Liver (tissue), 9 donors: Measurements from ENCODE around the gene SLC44A1. TPM values are rescaled to one million over a fixed set of nuclear protein-coding genes. Genes with fewer than 3 reads are reported as not detected.

ENCODE experiments used
- DNase-seq: peaks from one replicate; pipeline ENCODE4 v3.0.0-alpha.2; 2017; ENCODE audit warnings: low spot score
- H3K27ac ChIP-seq, 2 donors: one replicate each; pipeline ENCODE4 v1.7.0; 2013; ENCODE audit warnings: inconsistent platforms in 2 of 2, low read length in 2 of 2, control low read depth in 1 of 2, low read depth in 1 of 2, mild to moderate bottlenecking in 1 of 2
- H3K27me3 ChIP-seq, 4 donors: one replicate each; pipeline versions ENCODE4 v1.6.1 to v1.7.0; 2013; ENCODE audit warnings: low read length in 3 of 4, inconsistent platforms in 1 of 4, mild to moderate bottlenecking in 1 of 4, moderate library complexity in 1 of 4; ENCODE audit not compliant: control insufficient read depth in 4 of 4, insufficient read depth in 4 of 4
- H3K36me3 ChIP-seq, 4 donors: one replicate each; pipeline versions ENCODE4 v1.6.1 to v1.7.0; 2013; ENCODE audit warnings: low read length in 3 of 4, mild to moderate bottlenecking in 3 of 4, low read depth in 1 of 4, moderate library complexity in 1 of 4; ENCODE audit not compliant: control insufficient read depth in 4 of 4, insufficient read depth in 3 of 4
- H3K4me1 ChIP-seq, 4 donors: one replicate each; pipeline versions ENCODE4 v1.6.1 to v1.7.0; 2013; ENCODE audit warnings: low read length in 3 of 4, mild to moderate bottlenecking in 3 of 4, moderate library complexity in 1 of 4; ENCODE audit not compliant: control insufficient read depth in 4 of 4, insufficient read depth in 4 of 4
- H3K4me3 ChIP-seq, 3 donors: one replicate each; pipeline versions ENCODE4 v1.6.1 to v1.7.0; 2013; ENCODE audit warnings: low read length in 3 of 3, control low read depth in 1 of 3, low read depth in 1 of 3, mild to moderate bottlenecking in 1 of 3
- H3K9ac ChIP-seq, 2 donors: one replicate each; pipeline ENCODE4 v1.7.0; 2013; ENCODE audit warnings: low read length in 2 of 2, mild to moderate bottlenecking in 2 of 2, moderate library complexity in 2 of 2, control low read depth in 1 of 2, low read depth in 1 of 2
- H3K9me3 ChIP-seq, 4 donors: one replicate each; pipeline versions ENCODE4 v1.6.1 to v1.7.0; 2013; ENCODE audit warnings: low read length in 3 of 4; ENCODE audit not compliant: control insufficient read depth in 4 of 4
- EGR1 ChIP-seq, 2 donors: IDR thresholded peaks; 2 replicates each; pipeline ENCODE4 v1.6.1; 2016 to 2018; ENCODE audit warnings: antibody characterized with exemption in 2 of 2, low read depth in 2 of 2
- FOXA1 ChIP-seq: IDR thresholded peaks from 2 replicates; pipeline ENCODE4 v1.6.1; 2016; ENCODE audit warnings: antibody characterized with exemption
- FOXA2 ChIP-seq: IDR thresholded peaks from 2 replicates; pipeline ENCODE4 v1.6.1; 2016; ENCODE audit warnings: antibody characterized with exemption
- GABPA ChIP-seq, 2 donors: IDR thresholded peaks in 1 of 2; conservative IDR thresholded peaks in 1 of 2; 2 replicates each; pipeline ENCODE4 v1.6.1; 2016; ENCODE audit warnings: antibody characterized with exemption in 2 of 2, mild to moderate bottlenecking in 1 of 2, moderate library complexity in 1 of 2
- HNF4A ChIP-seq, 2 donors: conservative IDR thresholded peaks; 2 replicates each; pipeline ENCODE4 v1.6.1; 2016; ENCODE audit warnings: antibody characterized with exemption in 2 of 2, mild to moderate bottlenecking in 2 of 2
- HNF4G ChIP-seq: IDR thresholded peaks from 2 replicates; pipeline ENCODE4 v1.6.1; 2016; ENCODE audit warnings: antibody characterized with exemption
- JUND ChIP-seq, 2 donors: IDR thresholded peaks; 2 replicates each; pipeline ENCODE4 v1.6.1; 2016; ENCODE audit warnings: antibody characterized with exemption in 2 of 2
- RAD21 ChIP-seq, 2 donors: IDR thresholded peaks; 2 replicates each; pipeline ENCODE4 v1.6.1; 2016; ENCODE audit warnings: antibody characterized with exemption in 2 of 2, mild to moderate bottlenecking in 2 of 2
- RXRA ChIP-seq, 2 donors: IDR thresholded peaks; 2 replicates each; pipeline ENCODE4 v1.6.1; 2017 to 2018; ENCODE audit warnings: antibody characterized with exemption in 2 of 2, mild to moderate bottlenecking in 1 of 2
- SP1 ChIP-seq: IDR thresholded peaks from 2 replicates; pipeline ENCODE4 v1.6.1; 2018; ENCODE audit warnings: antibody characterized with exemption, mild to moderate bottlenecking
- TAF1 ChIP-seq: conservative IDR thresholded peaks from 2 replicates; pipeline ENCODE4 v1.6.1; 2016; ENCODE audit warnings: antibody characterized with exemption, mild to moderate bottlenecking
- YY1 ChIP-seq: IDR thresholded peaks from 2 replicates; pipeline ENCODE4 v1.6.1; 2016; ENCODE audit warnings: antibody characterized with exemption, mild to moderate bottlenecking
- WGBS: extraction: QIAGEN DNeasy Blood & Tissue Kit; methylation state at CpG from one replicate; pipeline ENCODE4 v1.1.7; 2013; 5-methylcytosine and 5-hydroxymethylcytosine counted together
- polyA plus RNA-seq, 2 donors: library from polyadenylated mRNA; stranded (reverse) in 1 of 2; unstranded in 1 of 2; fragments of 200-250 nt in 1 of 2; fragments of >200 nt in 1 of 2; fragmentation: Nextera tagmentation in 1 of 2; extraction: Ambion mirVana in 1 of 2; gene quantifications; one replicate each; pipeline versions ENCODE4 v1.2.1 to v1.2.3, GENCODE V29; 2013 to 2015
- total RNA-seq, 2 donors: library from RNA; depleted of rRNA; stranded (reverse); fragments of >200 nt; gene quantifications; one replicate each; pipeline ENCODE4 v1.2.3, GENCODE V29; 2014
- TF ChIP-seq, protein P1 (sequence below): IDR thresholded peaks from 2 replicates; pipeline ENCODE4 v1.6.1; 2016; ENCODE audit warnings: antibody characterized with exemption
- TF ChIP-seq, protein P2 (sequence below): IDR thresholded peaks from 2 replicates; pipeline ENCODE4 v1.6.1; 2016; ENCODE audit warnings: antibody characterized with exemption
- TF ChIP-seq, protein P3 (sequence below): fragments of 150-350 bp; IDR thresholded peaks from 2 replicates; pipeline ENCODE4 v1.5.1; 2017; ENCODE audit warnings: improper control_type of control experiment, low read depth, low read length; ENCODE audit not compliant: missing input control
- TF ChIP-seq, protein P4 (sequence below): IDR thresholded peaks from 2 replicates; pipeline ENCODE4 v1.6.1; 2016; ENCODE audit warnings: antibody characterized with exemption
- TF ChIP-seq, protein P5 (sequence below): IDR thresholded peaks from 2 replicates; pipeline ENCODE4 v1.6.1; 2016; ENCODE audit warnings: antibody characterized with exemption, mild to moderate bottlenecking
- donor health status: healthy.
- donor health status: healthy.
- donor health status: healthy.
- donor health status: healthy.
- donor health status: healthy.

SLC44A1 gene
- total and polyA plus RNA-seq, 4 donors = 18.1 to 73.1 (median 53.1) TPM

DNA sequence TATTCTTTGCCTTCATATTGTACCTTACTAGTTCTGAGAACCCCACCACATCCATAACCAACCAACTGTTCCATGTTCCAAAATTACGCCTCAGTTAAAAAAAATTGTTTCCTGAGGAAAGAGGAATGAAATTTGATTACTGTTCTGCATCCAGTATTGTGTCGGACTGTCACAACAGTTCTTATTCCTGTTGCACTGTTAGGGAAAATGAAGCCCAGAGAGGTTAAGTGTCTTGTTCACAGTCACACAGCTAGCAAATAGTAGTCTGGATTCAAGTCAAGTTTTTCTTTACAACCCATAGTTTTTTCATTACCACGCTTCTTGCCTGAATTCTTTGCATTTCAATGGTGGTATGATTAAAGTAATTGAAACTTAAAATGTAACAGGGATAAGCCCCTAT is 207.7 kb downstream of the SLC44A1 start:
- peaks cover 0 to 13% (median 8%) of the 10 kb centered on the region in 4 donors for H3K4me1 ChIP-seq
- TF ChIP-seq RAD21 (IDR thresholded peaks at IDR 0.05) (no peak), HNF4G (no peak), TAF1 (no peak), HNF4A (conservative IDR thresholded peaks at IDR 0.05) (no peak), YY1 (no peak), GABPA (IDR thresholded peaks at IDR 0.05 in 1 of 2, conservative IDR thresholded peaks at IDR 0.05 in 1 of 2) (no peak), JUND (IDR thresholded peaks at IDR 0.05) (no peak), FOXA2 (no peak)
- TF ChIP-seq, protein P1, sequence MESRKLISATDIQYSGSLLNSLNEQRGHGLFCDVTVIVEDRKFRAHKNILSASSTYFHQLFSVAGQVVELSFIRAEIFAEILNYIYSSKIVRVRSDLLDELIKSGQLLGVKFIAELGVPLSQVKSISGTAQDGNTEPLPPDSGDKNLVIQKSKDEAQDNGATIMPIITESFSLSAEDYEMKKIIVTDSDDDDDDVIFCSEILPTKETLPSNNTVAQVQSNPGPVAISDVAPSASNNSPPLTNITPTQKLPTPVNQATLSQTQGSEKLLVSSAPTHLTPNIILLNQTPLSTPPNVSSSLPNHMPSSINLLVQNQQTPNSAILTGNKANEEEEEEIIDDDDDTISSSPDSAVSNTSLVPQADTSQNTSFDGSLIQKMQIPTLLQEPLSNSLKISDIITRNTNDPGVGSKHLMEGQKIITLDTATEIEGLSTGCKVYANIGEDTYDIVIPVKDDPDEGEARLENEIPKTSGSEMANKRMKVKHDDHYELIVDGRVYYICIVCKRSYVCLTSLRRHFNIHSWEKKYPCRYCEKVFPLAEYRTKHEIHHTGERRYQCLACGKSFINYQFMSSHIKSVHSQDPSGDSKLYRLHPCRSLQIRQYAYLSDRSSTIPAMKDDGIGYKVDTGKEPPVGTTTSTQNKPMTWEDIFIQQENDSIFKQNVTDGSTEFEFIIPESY = no peak
- TF ChIP-seq, protein P2, sequence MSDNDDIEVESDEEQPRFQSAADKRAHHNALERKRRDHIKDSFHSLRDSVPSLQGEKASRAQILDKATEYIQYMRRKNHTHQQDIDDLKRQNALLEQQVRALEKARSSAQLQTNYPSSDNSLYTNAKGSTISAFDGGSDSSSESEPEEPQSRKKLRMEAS = no peak
- TF ChIP-seq, protein P3, sequence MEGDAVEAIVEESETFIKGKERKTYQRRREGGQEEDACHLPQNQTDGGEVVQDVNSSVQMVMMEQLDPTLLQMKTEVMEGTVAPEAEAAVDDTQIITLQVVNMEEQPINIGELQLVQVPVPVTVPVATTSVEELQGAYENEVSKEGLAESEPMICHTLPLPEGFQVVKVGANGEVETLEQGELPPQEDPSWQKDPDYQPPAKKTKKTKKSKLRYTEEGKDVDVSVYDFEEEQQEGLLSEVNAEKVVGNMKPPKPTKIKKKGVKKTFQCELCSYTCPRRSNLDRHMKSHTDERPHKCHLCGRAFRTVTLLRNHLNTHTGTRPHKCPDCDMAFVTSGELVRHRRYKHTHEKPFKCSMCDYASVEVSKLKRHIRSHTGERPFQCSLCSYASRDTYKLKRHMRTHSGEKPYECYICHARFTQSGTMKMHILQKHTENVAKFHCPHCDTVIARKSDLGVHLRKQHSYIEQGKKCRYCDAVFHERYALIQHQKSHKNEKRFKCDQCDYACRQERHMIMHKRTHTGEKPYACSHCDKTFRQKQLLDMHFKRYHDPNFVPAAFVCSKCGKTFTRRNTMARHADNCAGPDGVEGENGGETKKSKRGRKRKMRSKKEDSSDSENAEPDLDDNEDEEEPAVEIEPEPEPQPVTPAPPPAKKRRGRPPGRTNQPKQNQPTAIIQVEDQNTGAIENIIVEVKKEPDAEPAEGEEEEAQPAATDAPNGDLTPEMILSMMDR = no peak
- TF ChIP-seq, protein P4, sequence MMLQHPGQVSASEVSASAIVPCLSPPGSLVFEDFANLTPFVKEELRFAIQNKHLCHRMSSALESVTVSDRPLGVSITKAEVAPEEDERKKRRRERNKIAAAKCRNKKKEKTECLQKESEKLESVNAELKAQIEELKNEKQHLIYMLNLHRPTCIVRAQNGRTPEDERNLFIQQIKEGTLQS = no peak
- H3K9me3 ChIP-seq = no peaks in the 10 kb centered on the region
- H3K27ac ChIP-seq = no peak overlapping the region
- DNase-seq = no peak
- WGBS = 93% methylated on average over 3 of the region's 3 CpGs
- H3K27me3 ChIP-seq = no peaks in the 10 kb centered on the region
- no peaks in the 10 kb centered on the region for H3K36me3 ChIP-seq
- no peak overlapping the region for H3K4me3 ChIP-seq
- H3K9ac ChIP-seq = no peak overlapping the region

DNA sequence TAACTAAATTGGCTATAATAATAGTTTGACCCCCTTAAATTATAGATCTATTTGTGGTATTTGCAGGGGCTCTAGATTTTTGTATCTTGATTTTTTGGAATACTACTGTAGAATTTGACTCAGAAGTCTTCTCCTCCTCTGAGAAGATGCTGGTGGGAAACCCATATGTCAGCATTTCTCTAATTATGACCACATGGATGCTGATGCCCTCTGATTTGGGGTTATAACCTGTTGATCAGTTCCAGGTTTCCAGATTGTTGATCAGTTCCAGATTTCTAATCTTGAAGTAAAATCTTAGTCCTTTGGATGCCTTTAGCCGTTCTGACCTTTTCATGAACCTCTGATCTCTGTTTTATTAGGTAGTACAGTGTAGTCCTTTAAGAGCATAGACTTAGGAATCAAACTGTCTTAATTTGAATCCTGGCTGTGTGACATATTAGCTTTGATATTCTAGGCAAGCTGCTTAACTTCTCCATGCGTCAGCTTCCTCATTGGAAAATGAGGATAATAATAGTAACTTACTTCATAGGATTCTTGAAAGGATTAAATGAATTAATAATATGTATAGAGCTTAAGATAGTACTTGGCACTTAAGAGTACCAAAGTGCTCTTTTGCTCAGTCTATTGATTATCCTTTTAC is 211.5 kb downstream of the SLC44A1 start:
- 91% methylated on average over 2 of the region's 2 CpGs for WGBS
- Histone ChIP-seq H3K27ac (no peak overlapping the region), H3K9ac (no peak overlapping the region), H3K27me3 (no peaks in the 10 kb centered on the region), H3K4me3 (no peak overlapping the region), H3K9me3 (peaks cover 0 to 1% (median 0%) of the 10 kb centered on the region in 4 donors), H3K4me1 (peaks cover 0 to 3% (median 0%) of the 10 kb centered on the region in 4 donors), H3K36me3 (no peaks in the 10 kb centered on the region)
- no peak for DNase-seq
- TF ChIP-seq, protein P4 = no peak
- no peak for TF ChIP-seq FOXA1
- TF ChIP-seq SP1 = no peak
- no peak for TF ChIP-seq JUND (IDR thresholded peaks at IDR 0.05)
- no peak for TF ChIP-seq TAF1
- TF ChIP-seq, protein P1 = no peak
- TF ChIP-seq FOXA2 = no peak
- no peak for TF ChIP-seq HNF4G
- no peak for TF ChIP-seq EGR1 (IDR thresholded peaks at IDR 0.05; ENCODE audit: low read depth in 2 of 2)
- no peak for TF ChIP-seq HNF4A (conservative IDR thresholded peaks at IDR 0.05)
- TF ChIP-seq RAD21 (IDR thresholded peaks at IDR 0.05) = no peak
- TF ChIP-seq GABPA (IDR thresholded peaks at IDR 0.05 in 1 of 2, conservative IDR thresholded peaks at IDR 0.05 in 1 of 2) = no peak
- TF ChIP-seq YY1 = no peak
- TF ChIP-seq, protein P2 = no peak
- no peak for TF ChIP-seq RXRA (IDR thresholded peaks at IDR 0.05)
- TF ChIP-seq, protein P3 = no peak
- TF ChIP-seq, protein P5, sequence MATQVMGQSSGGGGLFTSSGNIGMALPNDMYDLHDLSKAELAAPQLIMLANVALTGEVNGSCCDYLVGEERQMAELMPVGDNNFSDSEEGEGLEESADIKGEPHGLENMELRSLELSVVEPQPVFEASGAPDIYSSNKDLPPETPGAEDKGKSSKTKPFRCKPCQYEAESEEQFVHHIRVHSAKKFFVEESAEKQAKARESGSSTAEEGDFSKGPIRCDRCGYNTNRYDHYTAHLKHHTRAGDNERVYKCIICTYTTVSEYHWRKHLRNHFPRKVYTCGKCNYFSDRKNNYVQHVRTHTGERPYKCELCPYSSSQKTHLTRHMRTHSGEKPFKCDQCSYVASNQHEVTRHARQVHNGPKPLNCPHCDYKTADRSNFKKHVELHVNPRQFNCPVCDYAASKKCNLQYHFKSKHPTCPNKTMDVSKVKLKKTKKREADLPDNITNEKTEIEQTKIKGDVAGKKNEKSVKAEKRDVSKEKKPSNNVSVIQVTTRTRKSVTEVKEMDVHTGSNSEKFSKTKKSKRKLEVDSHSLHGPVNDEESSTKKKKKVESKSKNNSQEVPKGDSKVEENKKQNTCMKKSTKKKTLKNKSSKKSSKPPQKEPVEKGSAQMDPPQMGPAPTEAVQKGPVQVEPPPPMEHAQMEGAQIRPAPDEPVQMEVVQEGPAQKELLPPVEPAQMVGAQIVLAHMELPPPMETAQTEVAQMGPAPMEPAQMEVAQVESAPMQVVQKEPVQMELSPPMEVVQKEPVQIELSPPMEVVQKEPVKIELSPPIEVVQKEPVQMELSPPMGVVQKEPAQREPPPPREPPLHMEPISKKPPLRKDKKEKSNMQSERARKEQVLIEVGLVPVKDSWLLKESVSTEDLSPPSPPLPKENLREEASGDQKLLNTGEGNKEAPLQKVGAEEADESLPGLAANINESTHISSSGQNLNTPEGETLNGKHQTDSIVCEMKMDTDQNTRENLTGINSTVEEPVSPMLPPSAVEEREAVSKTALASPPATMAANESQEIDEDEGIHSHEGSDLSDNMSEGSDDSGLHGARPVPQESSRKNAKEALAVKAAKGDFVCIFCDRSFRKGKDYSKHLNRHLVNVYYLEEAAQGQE = no peak
